GM18519 (cell line): ENCODE measurements around the gene MYLK.

Experiments used
- ATAC-seq: cut with Tn5 transposase; IDR thresholded peaks from one replicate; pipeline ENCODE4 v1.9.1; 2021; ENCODE audit warnings: mild to moderate bottlenecking, moderate library complexity; ENCODE audit not compliant: unreplicated experiment, low FRiP score

Gene MYLK

GRCh38 chr3:123584284-123584987, 299.7 kb downstream of the MYLK start:
- ATAC-seq, result peak; percentile 24

GRCh38 chr3:123583561-123583960, 300.6 kb downstream of the MYLK start:
- ATAC-seq, result no peak

DNA sequence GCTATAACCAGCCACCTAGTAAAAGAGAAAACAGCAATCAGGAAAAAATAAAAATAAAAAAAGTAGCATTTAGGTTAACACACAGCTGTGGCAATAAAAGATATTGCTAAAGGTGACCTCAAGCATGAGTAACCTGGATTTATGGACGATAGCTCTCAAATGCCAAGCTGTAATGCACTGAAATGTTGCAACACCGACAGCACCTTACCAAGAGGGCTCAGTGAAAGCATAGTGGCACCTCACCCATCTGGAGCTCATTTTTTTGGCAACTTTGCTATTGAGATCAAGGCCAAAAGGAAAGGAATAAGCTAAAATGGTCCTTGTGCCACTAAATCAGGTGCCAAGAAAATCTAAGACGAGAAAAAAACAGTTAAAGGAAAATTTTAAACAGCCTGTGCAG, 301.8 kb downstream of the MYLK start:
- ATAC-seq, result no peak

GRCh38 chr3:123576122-123576521, 308.0 kb downstream of the MYLK start:
- ATAC-seq, result no peak

DNA sequence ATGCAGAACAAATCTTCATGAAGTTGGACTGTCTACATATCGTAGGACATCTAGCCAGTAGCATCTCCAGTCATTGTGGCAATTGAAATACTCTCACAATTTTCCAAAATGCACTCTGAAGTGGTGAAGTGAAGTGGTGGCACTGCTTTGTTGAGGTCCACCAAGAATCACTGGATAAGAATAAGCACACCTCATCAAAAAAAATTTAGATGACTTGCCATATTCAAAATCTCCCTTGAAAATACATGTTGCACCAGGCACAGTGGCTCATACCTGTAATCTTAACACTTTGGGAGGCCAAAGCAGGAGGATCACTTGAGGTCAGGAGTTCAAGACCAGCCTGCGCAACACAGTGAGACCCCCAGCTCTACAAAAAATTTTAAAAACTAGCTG, 312.2 kb downstream of the MYLK start:
- ATAC-seq, result no peak

DNA sequence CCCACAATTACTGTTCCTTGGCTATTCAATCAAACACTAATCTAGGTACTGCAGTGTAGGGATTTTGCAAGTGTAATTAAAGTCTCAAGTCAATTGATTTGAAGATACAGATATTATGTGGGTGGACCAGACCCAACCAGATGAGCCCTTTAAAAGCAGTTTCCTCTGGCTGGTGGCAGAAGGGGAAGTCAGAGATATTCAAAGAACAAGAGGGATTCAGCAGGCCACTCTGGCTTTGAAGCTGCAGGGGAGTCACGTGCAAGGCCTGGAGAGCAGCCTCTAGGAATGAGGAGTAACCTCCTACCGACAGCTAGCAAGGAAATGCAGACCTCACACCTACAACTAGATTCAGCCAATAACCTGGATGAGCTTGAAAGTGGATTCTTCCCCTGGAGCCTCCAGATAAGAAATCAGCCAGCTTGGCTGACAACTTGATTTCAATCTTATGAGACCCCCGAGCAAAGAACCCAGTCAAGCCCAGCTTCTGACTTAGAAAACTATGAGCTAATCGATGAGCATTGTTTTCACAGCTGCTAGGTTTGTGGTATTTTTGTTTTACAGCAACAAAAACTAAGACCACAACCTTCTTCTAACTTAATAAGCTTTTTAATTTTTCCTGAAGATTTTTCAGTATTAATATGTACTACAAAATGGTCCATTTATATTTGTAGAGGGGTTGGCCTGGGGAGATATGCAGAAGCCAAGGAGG, 312.7 kb downstream of the MYLK start:
- ATAC-seq, result no peak

DNA sequence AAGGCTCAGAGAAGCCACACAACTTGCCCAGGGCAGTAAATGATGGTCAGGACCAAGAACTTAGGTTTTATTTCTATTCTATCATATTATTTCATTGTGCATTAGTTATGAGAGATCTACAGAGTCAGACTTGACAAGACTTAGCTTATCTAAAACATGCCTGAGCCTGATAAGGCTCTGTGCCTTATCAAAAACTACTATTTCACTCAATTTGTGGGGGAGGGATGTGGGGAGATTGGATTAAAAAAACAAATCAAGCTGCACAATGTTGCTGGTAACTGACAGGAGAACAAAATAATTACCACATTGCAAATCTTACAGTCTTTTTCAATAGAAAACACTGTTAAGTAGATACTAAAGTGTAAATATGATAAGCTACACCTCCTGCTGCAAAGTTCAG, 315.3 kb downstream of the MYLK start:
- no peak for ATAC-seq

DNA sequence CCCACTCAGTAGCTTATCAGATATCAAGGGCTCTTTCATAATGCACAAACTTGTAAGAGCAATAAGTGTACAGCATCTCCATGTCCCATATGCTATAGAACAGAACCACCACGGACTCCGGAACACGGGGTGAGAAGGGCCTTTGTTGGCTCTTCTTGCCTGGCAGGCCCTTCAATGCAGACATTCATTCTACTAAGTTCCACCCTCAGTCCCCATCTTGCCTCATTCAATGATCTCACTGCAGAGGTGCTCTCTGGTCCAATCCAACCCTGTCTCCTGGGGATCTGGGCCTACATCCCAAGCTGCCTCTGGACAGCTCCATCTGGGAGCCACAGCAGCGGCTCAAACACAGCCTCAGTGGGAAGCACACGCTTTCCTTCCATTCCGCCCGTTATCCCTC, 316.1 kb downstream of the MYLK start:
- ATAC-seq, result no peak

DNA sequence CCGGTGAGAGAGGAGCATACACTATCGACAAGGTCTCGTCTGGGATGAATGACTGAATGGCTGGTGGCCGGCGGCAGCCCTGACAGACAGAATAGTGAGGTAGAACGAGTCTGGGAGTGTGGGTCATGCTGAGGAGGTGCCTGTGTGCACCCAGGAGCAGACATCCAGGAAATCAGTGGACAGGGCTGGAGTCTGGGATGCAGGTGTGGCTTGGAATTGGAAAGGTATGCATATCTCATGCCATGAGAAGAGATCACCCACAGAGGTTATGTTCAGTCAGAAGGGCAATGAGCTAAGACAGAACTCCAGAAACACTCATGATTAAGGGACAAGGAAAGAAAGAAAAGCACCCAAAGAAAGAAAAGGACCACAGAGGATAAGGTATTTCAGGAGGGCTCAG, 320.1 kb downstream of the MYLK start:
- no peak for ATAC-seq

GRCh38 chr3:123562547-123562946, 321.6 kb downstream of the MYLK start:
- ATAC-seq, result no peak

- no peak for ATAC-seq
These were observed 322.9 kb downstream of the MYLK start for GRCh38 chr3:123561188-123561587.
